NCI-H2107 treated with DMSO at 0.1 percent for 48 hours (cell line): ENCODE data around the gene HSPG2.

ENCODE experiments used
- DNase-seq: peaks from one replicate; lab custom pipeline; 2025; ENCODE audit not compliant: unreplicated experiment; lab: John Stamatoyannopoulos, UW

Gene HSPG2

GRCh38 chr1:21774835-21775549 lies 162.1 kb downstream of the HSPG2 start:
- no peak for DNase-seq

GRCh38 chr1:21773585-21773984 lies 163.5 kb downstream of the HSPG2 start:
- DNase-seq: no peak
